ENCODE data around the gene TBX1.

Gene TBX1

DNA sequence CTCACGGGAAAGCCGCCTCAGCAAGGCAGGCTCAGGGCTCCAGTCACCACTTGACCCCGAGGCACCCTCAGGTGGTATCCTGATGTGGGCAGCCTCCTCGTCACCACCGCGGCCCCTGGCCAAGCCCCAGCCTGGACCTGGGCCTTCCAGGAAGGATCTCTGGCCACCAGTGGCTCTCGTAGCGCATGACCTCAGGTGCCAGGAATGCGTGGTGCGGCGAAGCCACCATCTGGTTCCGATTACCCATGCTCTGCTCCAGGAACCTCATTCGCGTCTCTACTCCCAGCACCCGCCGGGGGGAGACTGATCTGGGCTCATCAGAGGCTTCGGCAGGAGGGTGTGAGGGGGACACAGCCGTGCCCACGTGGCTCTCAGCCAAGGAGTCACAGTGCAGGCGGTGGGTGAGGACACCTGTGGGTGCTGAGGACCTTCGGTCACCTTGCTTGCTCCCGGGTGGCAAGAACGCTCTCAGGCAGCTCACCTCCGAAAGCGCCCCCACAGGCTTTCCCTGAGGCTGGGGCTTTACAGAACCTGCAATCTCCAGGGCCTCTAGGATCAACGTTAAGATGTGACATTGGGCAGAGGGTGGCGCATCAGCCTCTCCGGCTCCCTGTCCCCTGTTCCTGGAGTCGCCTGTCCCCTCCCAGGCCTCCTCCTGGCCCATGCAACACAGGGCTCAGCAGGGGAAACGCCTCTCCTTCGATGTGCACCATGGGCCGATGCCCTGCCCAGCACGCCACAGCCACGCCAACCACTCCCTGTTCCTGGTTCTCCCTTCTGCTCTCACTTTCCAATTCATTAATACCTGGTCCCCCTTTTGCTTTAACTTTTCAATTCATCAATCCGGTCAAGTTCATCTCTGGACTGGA is 39.0 kb downstream of the TBX1 start:
- TF ChIP-seq, protein P1, sequence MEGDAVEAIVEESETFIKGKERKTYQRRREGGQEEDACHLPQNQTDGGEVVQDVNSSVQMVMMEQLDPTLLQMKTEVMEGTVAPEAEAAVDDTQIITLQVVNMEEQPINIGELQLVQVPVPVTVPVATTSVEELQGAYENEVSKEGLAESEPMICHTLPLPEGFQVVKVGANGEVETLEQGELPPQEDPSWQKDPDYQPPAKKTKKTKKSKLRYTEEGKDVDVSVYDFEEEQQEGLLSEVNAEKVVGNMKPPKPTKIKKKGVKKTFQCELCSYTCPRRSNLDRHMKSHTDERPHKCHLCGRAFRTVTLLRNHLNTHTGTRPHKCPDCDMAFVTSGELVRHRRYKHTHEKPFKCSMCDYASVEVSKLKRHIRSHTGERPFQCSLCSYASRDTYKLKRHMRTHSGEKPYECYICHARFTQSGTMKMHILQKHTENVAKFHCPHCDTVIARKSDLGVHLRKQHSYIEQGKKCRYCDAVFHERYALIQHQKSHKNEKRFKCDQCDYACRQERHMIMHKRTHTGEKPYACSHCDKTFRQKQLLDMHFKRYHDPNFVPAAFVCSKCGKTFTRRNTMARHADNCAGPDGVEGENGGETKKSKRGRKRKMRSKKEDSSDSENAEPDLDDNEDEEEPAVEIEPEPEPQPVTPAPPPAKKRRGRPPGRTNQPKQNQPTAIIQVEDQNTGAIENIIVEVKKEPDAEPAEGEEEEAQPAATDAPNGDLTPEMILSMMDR (conservative IDR thresholded peaks at IDR 0.05) = no peak
- TF ChIP-seq ZFX (IDR thresholded peaks at IDR 0.05) = no peak
- no peak overlapping the region for H3K27ac ChIP-seq

DNA sequence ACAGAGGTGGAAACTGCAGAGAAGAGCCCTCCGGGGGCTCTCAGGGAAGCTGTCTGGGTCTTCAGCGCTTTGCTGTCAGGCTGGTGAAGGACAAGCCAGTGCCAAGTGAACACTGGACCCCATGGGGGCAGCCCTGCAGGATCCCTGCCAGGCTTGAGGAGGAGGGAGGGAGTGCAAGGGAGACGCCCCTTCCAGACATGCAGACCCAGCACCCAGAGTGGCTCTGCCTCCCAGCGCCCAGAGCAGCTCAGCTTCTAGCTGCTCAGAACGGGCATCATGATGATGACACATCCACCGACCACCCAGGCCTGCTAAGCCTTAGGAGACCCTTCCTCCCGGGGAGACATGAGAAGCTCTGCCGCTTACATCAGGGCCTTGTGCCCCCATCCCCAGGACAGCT is 39.7 kb downstream of the TBX1 start:
- no peak for TF ChIP-seq ZFX (IDR thresholded peaks at IDR 0.05)
- TF ChIP-seq, protein P1 (conservative IDR thresholded peaks at IDR 0.05) = no peak
- no peak overlapping the region for H3K27ac ChIP-seq

DNA sequence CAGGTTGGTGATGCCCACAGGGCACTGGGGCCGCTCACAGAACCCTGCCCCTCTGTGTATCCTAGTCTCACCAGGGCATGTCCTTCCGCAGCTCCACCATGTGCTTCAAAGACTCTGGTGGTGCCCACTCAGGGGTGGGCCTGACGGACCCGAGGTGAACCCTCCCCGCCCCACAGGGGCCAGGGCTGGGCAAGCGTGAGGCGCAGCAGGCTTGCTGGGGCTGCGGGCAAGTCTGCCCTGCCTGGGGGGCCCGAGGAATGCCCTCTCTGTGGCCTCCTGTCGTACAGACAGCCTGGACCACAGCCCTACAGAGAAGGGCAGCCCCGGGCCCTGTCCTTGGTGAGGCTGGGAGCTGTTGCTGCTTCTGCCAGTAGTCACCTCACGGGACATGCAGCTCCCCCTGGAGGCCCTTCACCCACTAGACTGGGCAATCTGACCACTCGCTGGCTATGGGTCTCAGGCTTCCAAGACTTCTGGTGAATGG is 40.2 kb downstream of the TBX1 start:
- H3K27ac ChIP-seq = no peak overlapping the region
- TF ChIP-seq, protein P1 (conservative IDR thresholded peaks at IDR 0.05) = no peak
- no peak for TF ChIP-seq ZFX (IDR thresholded peaks at IDR 0.05)

DNA sequence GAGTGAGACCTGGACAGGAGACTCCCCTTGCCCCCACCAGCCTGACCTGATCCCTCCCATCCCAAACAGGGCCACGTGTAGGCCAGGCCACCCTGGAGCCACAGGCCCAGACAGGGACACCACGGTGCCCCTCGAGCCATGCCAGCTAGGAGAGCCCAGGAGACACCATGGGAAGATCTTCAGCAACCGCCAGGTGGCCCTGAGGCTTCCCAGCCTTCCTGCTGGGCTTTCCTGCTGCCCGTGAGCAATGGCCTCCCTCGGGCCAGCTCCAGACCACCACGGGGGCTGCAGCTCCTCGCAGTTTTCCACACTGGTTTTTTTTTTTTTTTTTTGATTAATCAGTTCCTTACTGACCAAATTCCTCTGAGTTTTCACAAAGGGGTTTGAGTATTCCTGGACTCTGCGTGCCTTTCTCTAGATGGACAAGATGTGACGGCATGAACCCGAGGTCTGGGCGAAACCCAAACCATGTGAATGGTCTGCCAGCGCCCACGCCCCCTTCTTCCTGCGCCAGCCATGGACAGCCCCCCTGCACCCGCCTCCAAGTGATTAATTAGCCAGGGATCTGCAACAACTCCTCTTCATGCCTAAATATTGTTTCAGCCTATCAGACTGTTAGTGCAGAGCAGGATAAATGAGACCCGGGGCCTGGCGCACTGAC is 40.9 kb downstream of the TBX1 start:
- TF ChIP-seq ZFX (IDR thresholded peaks at IDR 0.05) = no peak
- TF ChIP-seq, protein P1 (conservative IDR thresholded peaks at IDR 0.05) = no peak
- H3K27ac ChIP-seq = no peak overlapping the region

DNA sequence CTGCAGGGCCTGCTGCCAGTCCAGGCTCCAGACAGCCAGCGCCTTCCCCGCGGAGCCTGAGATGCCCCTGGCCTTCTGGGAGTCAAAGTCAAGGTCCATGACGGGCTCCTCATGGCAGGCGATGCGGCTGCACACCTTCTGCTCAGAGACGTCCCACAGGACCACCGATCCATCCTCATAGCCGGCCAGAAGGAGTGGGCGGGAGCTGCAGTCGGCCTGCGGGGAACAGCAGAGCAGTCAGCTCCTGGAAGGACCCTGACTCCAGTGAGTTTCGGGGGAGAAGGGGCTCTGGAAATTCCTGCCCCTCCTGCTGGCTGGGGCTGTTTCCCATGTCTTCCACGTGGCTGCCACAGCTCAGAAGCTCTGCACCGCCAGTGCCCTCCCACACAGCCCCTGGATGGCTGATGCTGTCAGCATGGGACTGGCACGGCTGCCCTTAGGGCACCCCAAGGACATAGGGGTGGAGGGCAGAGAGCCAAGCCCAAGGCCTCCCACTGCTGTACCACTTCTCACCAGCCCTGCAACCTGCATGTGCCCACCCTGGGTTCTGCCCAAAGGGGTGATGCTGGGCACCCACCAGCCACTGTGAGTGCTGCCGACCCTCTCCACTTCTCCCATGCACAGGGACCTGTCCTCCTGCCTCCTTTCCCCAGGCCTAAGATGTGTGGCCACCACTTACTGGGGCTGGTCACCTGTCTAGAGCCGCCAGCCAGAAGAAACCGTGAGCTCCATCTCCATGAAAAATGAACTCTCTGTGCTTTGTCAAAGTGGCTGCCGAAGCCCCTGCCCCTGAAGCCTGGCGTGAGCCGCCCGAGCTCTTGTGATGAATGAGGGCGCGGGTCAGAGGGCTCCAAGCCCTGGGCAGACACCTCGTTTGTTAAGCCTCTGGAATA is 41.7 kb downstream of the TBX1 start:
- TF ChIP-seq, protein P1 (conservative IDR thresholded peaks at IDR 0.05) = no peak
- no peak for TF ChIP-seq ZFX (IDR thresholded peaks at IDR 0.05)
- no peak overlapping the region for H3K27ac ChIP-seq

DNA sequence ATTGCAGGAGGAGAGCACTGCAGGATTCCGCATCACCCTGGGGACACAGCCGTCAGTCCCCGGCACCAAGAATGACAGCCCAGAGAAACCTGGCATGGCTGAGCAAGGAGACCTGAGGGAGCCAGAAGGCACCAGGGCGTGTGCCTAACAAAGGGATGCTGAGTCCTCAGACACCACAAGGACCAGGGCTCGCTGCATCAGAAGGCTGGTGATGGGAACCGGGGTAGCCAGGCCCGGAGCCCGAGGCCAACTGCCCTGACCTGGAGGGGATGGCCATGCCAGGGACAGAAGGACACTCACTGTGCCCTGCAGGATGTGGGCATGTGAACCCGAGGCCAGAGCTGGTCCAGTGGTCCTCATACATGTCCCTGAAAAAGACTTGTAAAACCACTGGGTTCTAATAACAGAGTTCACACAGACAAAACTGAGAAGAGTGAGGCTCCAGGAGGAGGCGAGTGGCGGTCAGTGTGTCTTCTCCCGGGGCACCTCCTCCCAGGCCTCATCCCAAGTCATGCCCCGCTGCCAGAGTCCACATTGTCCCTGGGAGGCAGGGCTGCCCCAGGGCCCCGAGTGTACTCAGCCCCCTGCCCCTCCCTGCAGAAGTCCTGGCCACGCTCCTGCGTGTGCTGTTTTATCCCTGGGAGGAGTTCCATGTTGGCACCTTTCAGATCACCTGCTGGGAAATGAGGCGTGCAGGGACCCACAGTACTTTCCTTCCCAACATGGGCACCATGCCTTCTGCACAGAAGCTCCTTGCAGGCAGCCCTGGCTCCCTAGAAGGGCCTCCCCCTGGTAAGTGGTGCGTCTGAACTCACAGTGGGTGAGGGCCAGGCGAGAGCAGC is 42.5 kb downstream of the TBX1 start:
- TF ChIP-seq, protein P1 (conservative IDR thresholded peaks at IDR 0.05) = no peak
- TF ChIP-seq ZFX (IDR thresholded peaks at IDR 0.05) = no peak
- no peak overlapping the region for H3K27ac ChIP-seq
